GM21529 (cell line): Measurements from ENCODE around the gene SRSF1.
A peak's percentile ranks its signal among the peaks of the same experiment; 100 is the strongest.
"Not testable (repeated sequence)": the region's sequence is repeated elsewhere in the genome, so short reads cannot be mapped to it uniquely, and the experiment has no call there.

ENCODE experiments used
- ATAC-seq: cut with Tn5 transposase; IDR thresholded peaks from one replicate; pipeline ENCODE4 v1.9.1; 2021; ENCODE audit not compliant: unreplicated experiment

The SRSF1 gene

DNA sequence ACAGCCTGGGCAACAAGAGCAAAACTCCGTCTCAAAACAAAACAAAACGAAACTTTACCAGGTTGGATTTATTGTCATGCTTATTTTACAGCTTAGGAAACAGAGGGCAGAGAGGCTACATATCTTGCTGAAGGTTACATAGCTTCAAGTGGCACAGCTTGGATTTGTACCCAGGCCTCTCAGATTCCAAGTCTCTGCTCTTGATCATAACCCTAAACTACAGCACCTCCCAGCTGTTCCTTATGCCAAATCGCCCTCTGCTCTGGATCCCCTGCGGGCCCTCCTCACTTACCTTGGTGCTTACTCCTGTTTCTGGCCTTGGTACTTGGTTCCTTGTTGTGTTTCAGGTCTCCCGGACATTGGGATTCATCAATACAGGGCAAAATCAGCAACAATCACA, 40.2 kb downstream of the SRSF1 start:
- no peak for ATAC-seq

DNA sequence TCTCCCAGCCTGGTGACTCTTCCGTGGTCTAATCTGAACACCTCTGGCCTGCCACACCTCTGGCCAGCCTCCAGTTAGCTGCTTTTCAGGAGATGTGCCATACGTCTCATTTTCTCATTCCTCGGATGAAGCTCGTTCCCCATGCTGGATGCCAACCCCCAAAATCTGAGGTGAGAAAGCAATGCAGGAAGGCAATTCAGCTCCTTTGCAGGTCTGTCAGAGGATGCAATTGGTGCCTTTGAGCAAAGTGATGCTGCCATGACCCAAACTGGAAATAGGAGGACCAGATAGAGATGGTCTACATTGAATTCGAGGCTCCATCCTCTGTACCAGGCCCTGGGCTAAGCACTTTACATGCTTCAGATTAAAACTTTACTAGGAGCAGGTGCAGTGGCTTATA, 40.8 kb downstream of the SRSF1 start:
- ATAC-seq, result no peak

DNA sequence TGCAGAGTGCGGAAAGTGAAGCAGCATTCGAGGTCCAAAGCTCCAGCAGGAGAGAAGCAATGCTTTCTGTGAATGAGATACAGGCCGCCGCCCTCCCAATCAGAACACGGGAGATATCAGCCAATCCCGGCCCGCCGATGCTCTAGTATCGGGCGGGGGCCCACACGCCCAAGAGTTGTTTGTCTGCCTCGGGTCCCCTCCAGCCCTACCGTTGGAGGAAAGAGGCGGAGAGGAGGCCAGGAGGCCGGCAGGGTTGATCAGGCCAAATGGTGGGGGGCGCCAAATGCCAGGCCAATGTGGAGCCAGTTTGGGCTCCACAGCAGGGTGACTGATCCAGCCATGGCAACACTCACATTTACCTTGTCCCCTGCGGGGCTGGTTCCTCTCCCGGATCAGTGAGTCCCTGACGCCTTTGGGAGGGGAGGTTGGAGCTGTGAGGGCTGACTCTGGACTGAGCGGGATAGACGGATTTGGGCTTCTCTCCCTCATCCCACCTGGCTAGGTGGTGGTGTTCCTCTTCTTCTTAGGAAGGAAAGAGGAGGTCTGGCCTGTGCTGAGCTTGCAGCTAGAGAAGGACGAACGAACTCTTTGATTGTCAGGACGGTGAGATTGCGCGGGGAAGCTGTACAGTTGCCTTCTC, 41.4 kb downstream of the SRSF1 start:
- ATAC-seq, result no peak

DNA sequence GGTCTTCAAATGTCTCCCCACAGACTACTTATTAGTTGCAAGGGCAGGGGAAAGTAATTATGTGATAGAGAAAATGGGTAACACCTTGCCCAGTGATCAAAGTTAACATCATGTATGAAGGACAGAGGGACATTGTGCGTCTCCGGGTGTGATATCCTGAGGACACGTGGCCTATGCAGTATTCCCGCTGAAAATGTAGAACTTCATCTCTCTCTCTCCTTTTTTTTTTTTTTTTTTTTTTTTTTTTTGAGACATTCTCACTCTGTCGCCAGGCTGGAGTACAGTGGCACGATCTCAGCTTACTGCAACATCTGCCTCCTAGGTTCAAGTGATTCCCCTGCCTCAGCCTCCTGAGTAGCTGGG, 43.9 kb downstream of the SRSF1 start:
- no peak for ATAC-seq

DNA sequence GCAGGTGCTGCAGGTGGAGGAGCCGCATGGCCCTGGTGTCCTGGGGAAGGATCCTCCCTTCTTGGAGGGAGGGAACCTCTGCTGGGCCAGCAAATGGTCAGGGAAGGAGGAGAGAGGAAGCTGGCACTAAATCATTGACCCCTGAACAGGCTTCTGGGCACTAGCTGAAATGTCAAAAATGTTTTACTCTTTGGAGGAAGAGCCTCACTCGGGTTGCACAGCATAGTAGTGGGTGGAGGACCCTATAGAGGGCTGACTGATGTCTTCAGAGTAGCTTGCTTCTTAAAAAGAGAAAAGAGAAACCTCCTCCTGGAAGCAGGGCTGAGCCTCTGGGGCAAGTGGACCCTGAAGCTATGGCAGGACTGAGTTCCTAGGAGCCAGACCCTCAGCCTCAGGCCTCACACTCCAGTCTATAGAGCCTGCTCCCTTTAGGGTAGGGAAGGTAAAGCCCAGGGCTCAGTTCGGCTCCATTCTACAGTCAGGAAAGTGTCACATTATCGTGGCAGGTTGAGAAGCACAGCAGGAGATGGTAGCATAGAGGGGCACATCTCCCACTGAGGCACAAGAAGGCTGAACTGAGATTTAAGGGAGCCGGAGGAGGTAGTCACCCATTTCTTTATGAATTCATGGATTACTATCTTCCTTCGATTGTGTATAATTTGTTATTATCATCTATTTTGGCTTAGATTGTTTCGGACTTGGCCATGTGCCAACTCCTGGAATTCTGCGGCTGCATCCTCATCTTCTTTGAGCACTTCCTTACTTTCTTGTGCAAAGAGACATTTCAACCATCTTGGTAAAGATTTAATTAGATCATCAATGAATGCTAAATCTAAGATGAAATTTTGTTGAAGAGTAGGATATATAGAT, 44.5 kb downstream of the SRSF1 start:
- ATAC-seq, result no peak

DNA sequence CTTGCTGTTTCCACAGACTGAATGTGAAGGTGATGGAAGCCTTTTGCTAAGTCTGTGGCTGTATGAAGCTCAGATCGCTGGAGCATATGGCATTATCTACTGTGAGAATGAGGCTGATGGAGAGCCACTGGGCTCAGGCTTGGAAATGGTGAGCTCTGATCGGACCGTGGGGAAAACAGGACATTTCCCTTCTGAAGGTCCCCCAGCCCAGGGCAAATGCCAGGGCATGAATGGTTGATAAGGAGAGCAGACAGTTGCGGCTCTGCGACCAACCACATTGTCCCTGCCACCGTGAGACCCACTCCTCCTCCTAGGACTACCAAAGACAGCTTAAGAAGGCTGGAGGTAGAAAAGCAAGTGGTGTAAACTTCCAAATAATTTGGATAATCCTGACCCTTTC, 47.1 kb downstream of the SRSF1 start:
- no peak for ATAC-seq

DNA sequence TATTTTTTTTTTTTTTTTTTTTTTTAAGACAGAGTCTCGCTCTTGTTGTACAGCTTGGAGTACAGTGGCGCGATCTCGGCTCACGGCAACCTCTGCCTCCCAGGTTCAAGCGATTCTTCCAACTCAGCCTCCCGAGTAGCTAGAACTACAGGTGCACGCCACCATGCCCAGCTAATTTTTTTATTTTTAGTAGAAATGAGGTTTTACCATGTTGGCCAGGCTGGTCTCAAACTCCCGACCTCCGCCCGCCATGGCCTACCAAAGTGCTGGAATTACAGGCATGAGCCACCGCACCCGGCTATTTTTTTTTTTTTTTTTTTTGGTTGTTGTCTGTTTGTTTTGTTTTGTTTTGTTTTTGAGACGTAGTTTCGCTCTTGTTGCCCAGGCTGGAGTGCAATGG, 48.7 kb downstream of the SRSF1 start:
- not testable (repeated sequence) for ATAC-seq

DNA sequence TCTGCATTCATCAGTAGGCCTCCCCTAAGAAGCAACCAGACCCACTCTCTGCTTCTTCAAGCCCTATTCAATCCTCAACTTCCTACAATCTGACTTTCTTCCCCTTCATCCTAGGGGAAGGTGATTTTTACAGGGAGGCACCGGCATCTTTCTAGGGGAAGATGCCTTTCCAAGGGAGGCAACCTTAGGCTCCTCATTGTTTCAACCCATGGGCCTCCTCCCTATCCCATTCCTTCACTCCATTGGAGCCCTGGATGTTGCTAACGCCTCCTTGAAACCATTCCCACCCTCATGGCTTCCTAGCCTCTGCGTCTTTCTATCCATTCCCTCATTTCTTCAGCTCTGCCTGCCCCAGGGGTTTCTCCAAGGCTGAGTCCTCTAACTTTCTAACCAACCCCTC, 49.2 kb downstream of the SRSF1 start:
- no peak for ATAC-seq

DNA sequence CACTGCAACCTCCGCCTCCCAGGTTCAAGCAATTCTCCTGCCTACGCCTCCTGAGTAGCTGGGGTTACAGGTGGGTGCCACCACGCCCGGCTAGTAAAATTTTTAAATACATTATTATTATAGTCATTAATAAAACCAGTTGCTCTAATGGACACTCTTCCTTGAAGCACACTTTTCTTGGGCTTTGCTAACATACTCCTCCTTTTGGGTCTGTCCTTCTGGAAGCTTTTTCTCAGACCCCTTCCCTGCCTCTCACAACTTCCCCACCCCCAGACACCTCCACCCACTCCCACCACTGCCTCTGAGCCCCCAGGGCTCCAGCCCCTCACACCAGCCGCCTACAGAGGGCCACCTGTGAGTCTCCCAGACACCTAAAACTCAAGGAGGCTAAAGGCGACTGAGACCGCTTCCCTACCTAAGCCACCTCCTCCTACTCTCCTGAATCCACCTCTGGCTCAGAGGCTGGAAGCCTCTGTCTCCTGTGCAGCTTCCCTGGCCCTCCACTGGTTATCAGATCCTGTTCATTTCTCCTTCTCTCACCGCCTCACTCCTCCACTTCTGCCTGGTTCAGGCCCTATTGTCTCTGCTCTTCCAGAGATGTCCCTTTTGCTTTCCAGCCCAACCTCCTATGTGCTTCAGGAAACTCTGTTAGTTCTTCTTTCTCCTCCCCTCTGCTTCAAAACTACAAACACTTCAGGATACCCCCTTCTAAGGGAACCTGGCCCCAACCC, 49.8 kb downstream of the SRSF1 start:
- no peak for ATAC-seq

DNA sequence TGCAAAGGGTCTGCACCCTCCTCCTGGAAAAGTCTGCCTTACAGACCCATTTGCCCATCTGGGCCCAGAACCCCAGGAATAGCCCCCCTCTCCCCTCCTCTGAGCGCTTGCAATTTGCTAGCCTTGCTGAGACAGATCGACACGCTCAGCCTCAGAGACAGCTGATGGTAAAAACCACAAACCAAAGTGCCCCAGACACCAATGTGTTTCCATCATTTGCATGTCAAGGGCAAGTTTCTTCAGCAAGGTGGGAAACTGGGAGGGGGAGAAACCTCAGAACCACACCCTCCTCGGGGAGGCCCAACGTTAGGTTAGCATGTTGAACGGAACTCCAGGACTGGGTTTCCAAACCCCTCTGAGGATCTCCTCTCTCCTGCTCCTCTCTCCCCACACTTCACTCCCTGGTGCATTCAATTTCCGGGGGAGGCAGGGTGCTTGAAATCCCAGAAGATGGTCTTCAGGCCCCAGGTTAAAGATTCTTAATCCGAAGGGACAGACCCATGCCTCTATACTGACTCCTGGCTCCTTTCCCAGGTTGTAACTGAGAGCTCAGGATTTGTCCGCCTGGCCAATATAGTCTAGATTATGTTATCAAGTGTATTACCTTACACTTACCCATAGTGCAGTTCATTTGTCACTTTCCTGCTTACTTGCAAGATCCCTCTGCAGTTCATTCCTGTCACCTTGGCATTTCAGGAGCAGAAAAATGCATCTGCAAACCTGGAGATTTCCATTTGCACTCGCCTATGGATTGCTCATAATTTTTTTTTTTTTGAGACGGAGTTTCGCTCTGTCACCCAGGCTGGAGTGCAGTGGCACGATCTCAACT, 50.5 kb downstream of the SRSF1 start:
- ATAC-seq, result peak; percentile 72

DNA sequence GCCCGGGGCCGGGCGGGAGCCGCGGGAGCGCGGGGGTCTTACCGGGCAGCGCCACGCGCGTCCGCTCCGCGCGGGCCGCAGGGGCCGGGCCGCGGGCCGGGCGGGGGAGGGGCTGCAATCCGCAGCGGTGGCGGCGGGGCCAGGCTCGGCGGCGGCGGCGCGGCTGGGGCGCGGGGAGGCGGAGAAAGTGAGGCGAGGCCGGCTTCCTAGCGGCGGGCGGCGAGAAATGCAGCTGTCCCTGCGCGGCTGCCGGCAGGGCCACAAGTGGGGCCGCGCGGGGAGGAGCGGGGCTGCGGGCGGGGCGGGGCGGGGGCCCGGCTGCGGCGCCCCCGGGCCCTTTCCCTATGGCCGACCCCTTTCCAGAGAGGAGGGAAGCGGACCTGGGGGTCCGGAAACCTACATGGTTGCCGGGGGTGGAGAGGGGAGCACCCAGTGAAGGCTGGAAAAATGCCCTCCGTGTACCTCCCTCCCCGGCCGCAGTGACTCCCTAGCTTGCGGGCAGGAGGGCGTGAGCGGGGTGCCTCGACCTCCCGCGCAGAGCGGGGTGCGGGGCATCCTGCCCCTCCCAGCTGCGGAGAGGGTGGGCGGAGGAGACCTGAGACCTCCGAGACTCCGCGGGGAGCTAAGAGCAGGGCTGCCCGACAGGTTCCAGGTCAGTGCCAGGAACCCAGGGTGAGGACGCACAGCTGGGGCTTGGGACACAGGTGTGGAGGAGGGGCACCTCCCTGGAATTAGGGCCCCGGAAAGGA, 51.7 kb downstream of the SRSF1 start, which contains the start of gene CUEDC1:
CUEDC1 (minus strand) TSS at position 230 of the 749 bp plus-strand sequence. CDS start 69,848 bp downstream, outside the sequence.
- ATAC-seq, result peak; percentile 46

DNA sequence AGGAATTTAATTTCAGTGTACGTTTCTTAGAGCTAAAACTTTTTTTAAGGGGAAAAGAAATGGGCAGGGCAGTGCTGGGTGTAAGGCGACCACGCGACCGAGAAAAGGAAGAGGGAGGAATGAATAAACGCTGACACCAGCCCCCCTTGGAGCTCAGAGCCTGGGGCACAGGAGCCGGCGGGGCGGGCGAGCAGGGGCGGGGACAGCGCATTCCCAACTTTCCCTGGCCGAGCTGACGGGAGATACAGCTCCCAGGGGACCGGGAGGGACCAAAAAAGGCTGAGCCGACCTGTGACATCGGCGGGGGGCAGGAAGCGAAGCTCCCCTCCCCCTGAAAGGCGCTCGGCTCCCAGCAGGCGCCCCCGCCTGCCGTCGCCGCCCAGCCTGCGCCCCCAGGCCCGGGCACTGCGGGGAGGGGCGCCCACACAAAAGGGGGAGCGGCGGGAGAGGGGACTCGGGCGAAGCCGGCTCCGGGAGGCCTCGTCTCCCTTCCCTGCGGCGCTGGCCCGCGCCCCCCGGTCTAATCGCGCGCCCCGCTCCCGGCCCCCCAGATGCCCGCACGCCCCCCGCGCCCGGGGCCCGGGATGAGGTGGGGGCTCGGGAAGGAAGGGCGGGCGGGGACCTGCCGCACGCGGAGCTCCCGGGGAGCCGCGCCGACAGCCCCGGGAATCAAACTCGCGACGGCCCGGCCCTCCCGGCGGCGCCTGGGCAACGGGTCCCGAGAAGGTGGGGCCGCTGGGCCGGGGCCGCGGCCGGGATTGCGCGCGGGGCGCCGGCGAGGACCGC, 52.5 kb downstream of the SRSF1 start:
- peak; percentile 3 for ATAC-seq

DNA sequence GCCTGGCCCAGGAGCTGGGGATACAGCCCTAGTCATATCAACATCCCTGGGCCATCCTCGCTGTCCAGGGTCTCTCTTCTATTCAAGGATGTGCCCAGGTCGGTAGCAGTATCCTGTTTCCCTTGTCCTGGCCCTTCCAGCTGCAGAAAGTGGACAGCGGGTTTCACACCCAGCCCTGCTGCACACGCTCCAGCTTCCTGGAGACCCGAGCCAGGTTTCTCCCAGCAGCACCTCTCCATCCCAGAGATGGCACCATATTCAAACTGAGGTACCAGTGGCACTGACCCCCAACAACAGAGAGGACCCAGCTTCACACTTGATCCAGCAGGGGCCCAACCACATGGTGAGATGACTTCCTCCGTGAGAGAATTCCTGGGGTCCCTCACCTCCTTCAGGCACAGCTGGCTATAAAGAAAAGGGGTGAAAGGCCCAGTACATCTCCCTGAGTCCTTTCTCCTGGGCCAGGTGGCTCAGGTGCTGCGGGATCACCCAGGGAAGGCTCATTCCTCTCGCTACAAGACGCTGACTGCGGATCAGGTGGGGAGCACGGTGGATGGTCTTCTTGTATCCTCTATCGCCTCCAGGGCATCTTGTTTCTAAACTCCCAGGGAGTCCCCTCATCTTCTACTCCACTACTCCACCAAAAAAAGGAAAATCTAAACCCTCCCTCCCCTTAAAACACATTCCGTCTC, 53.2 kb downstream of the SRSF1 start:
- ATAC-seq, result no peak
